Measurements from ENCODE around the gene EPHA6.

EPHA6 gene

GRCh38 chr3:97102641-97103040, 288.2 kb downstream of the EPHA6 start:
- Histone ChIP-seq H2AFZ (ENCODE audit: low read length, unreplicated experiment) (no peak overlapping the region), H3K36me3 (ENCODE audit: insufficient read depth, low read length) (no peaks in the 10 kb centered on the region), H3K4me1 (ENCODE audit: control insufficient read depth, insufficient read depth, low read length, unreplicated experiment) (no peaks in the 10 kb centered on the region), H3K79me2 (ENCODE audit: control insufficient read depth, insufficient read depth, low read length, unreplicated experiment) (no peaks in the 10 kb centered on the region), H3K4me3 (ENCODE audit: low read depth, low read length) (no peak overlapping the region), H3K27me3 (ENCODE audit: insufficient read depth, low read length) (no peaks in the 10 kb centered on the region), H3K27ac (ENCODE audit: low read depth, low read length) (no peak overlapping the region)

- Histone ChIP-seq H3K4me3 (ENCODE audit: low read depth, low read length) (no peak overlapping the region), H3K27ac (ENCODE audit: low read depth, low read length) (no peak overlapping the region), H2AFZ (ENCODE audit: low read length, unreplicated experiment) (no peak overlapping the region), H3K4me1 (ENCODE audit: control insufficient read depth, insufficient read depth, low read length, unreplicated experiment) (no peaks in the 10 kb centered on the region), H3K27me3 (ENCODE audit: insufficient read depth, low read length) (no peaks in the 10 kb centered on the region), H3K36me3 (ENCODE audit: insufficient read depth, low read length) (no peaks in the 10 kb centered on the region), H3K79me2 (ENCODE audit: control insufficient read depth, insufficient read depth, low read length, unreplicated experiment) (no peaks in the 10 kb centered on the region)
Observed at GRCh38 chr3:97105989-97106651, 291.7 kb downstream of the EPHA6 start.

- H3K27me3 ChIP-seq (ENCODE audit: insufficient read depth, low read length), result no peaks in the 10 kb centered on the region
Observed at GRCh38 chr3:97106652-97106989, 292.2 kb downstream of the EPHA6 start.

GRCh38 chr3:97108136-97108535, 293.7 kb downstream of the EPHA6 start:
- Histone ChIP-seq H3K4me3 (ENCODE audit: low read depth, low read length) (no peak overlapping the region), H3K79me2 (ENCODE audit: control insufficient read depth, insufficient read depth, low read length, unreplicated experiment) (no peaks in the 10 kb centered on the region), H3K36me3 (ENCODE audit: insufficient read depth, low read length) (no peaks in the 10 kb centered on the region), H3K27me3 (ENCODE audit: insufficient read depth, low read length) (no peaks in the 10 kb centered on the region), H2AFZ (ENCODE audit: low read length, unreplicated experiment) (no peak overlapping the region), H3K4me1 (ENCODE audit: control insufficient read depth, insufficient read depth, low read length, unreplicated experiment) (no peaks in the 10 kb centered on the region), H3K27ac (ENCODE audit: low read depth, low read length) (no peak overlapping the region)

More at GRCh38 chr3:97106652-97106989, 292.2 kb downstream of the EPHA6 start:
- H3K79me2 ChIP-seq (ENCODE audit: control insufficient read depth, insufficient read depth, low read length, unreplicated experiment), result no peaks in the 10 kb centered on the region
- no peak overlapping the region for H3K27ac ChIP-seq (ENCODE audit: low read depth, low read length)
- H3K4me1 ChIP-seq (ENCODE audit: control insufficient read depth, insufficient read depth, low read length, unreplicated experiment), result no peaks in the 10 kb centered on the region
- no peaks in the 10 kb centered on the region for H3K36me3 ChIP-seq (ENCODE audit: insufficient read depth, low read length)
- H2AFZ ChIP-seq (ENCODE audit: low read length, unreplicated experiment), result no peak overlapping the region
- H3K4me3 ChIP-seq (ENCODE audit: low read depth, low read length), result no peak overlapping the region

GRCh38 chr3:97111244-97111643, 296.9 kb downstream of the EPHA6 start:
- no peaks in the 10 kb centered on the region for H3K27me3 ChIP-seq (ENCODE audit: insufficient read depth, low read length)
- H3K4me3 ChIP-seq (ENCODE audit: low read depth, low read length), result no peak overlapping the region
- H3K79me2 ChIP-seq (ENCODE audit: control insufficient read depth, insufficient read depth, low read length, unreplicated experiment), result no peaks in the 10 kb centered on the region
- no peaks in the 10 kb centered on the region for H3K36me3 ChIP-seq (ENCODE audit: insufficient read depth, low read length)
- no peak overlapping the region for H3K27ac ChIP-seq (ENCODE audit: low read depth, low read length)
- H3K4me1 ChIP-seq (ENCODE audit: control insufficient read depth, insufficient read depth, low read length, unreplicated experiment), result no peaks in the 10 kb centered on the region
- no peak overlapping the region for H2AFZ ChIP-seq (ENCODE audit: low read length, unreplicated experiment)

GRCh38 chr3:97121386-97121785, 307.0 kb downstream of the EPHA6 start:
- Histone ChIP-seq H3K36me3 (ENCODE audit: insufficient read depth, low read length) (no peaks in the 10 kb centered on the region), H3K27ac (ENCODE audit: low read depth, low read length) (no peak overlapping the region), H3K79me2 (ENCODE audit: control insufficient read depth, insufficient read depth, low read length, unreplicated experiment) (no peaks in the 10 kb centered on the region), H3K27me3 (ENCODE audit: insufficient read depth, low read length) (no peaks in the 10 kb centered on the region), H3K4me1 (ENCODE audit: control insufficient read depth, insufficient read depth, low read length, unreplicated experiment) (no peaks in the 10 kb centered on the region), H2AFZ (ENCODE audit: low read length, unreplicated experiment) (no peak overlapping the region), H3K4me3 (ENCODE audit: low read depth, low read length) (no peak overlapping the region)

GRCh38 chr3:97125902-97126499, 311.6 kb downstream of the EPHA6 start:
- Histone ChIP-seq H3K27me3 (ENCODE audit: insufficient read depth, low read length) (no peaks in the 10 kb centered on the region), H3K79me2 (ENCODE audit: control insufficient read depth, insufficient read depth, low read length, unreplicated experiment) (no peaks in the 10 kb centered on the region), H3K36me3 (ENCODE audit: insufficient read depth, low read length) (no peaks in the 10 kb centered on the region), H3K4me3 (ENCODE audit: low read depth, low read length) (no peak overlapping the region), H2AFZ (ENCODE audit: low read length, unreplicated experiment) (no peak overlapping the region), H3K27ac (ENCODE audit: low read depth, low read length) (no peak overlapping the region), H3K4me1 (ENCODE audit: control insufficient read depth, insufficient read depth, low read length, unreplicated experiment) (no peaks in the 10 kb centered on the region)

GRCh38 chr3:97131476-97131875, 317.1 kb downstream of the EPHA6 start:
- no peaks in the 10 kb centered on the region for H3K79me2 ChIP-seq (ENCODE audit: control insufficient read depth, insufficient read depth, low read length, unreplicated experiment)
- H3K4me1 ChIP-seq (ENCODE audit: control insufficient read depth, insufficient read depth, low read length, unreplicated experiment), result no peaks in the 10 kb centered on the region
- no peak overlapping the region for H3K4me3 ChIP-seq (ENCODE audit: low read depth, low read length)
- no peaks in the 10 kb centered on the region for H3K27me3 ChIP-seq (ENCODE audit: insufficient read depth, low read length)
- H3K36me3 ChIP-seq (ENCODE audit: insufficient read depth, low read length), result no peaks in the 10 kb centered on the region
- no peak overlapping the region for H2AFZ ChIP-seq (ENCODE audit: low read length, unreplicated experiment)
- no peak overlapping the region for H3K27ac ChIP-seq (ENCODE audit: low read depth, low read length)

- Histone ChIP-seq H2AFZ (ENCODE audit: low read length, unreplicated experiment) (no peak overlapping the region), H3K4me1 (ENCODE audit: control insufficient read depth, insufficient read depth, low read length, unreplicated experiment) (no peaks in the 10 kb centered on the region), H3K79me2 (ENCODE audit: control insufficient read depth, insufficient read depth, low read length, unreplicated experiment) (no peaks in the 10 kb centered on the region), H3K4me3 (ENCODE audit: low read depth, low read length) (no peak overlapping the region), H3K36me3 (ENCODE audit: insufficient read depth, low read length) (no peaks in the 10 kb centered on the region), H3K27ac (ENCODE audit: low read depth, low read length) (no peak overlapping the region), H3K27me3 (ENCODE audit: insufficient read depth, low read length) (no peaks in the 10 kb centered on the region)
Observed at GRCh38 chr3:97138914-97139541, 324.6 kb downstream of the EPHA6 start.

- Histone ChIP-seq H3K27me3 (ENCODE audit: insufficient read depth, low read length) (no peaks in the 10 kb centered on the region), H3K4me1 (ENCODE audit: control insufficient read depth, insufficient read depth, low read length, unreplicated experiment) (no peaks in the 10 kb centered on the region), H3K27ac (ENCODE audit: low read depth, low read length) (no peak overlapping the region), H3K79me2 (ENCODE audit: control insufficient read depth, insufficient read depth, low read length, unreplicated experiment) (no peaks in the 10 kb centered on the region), H3K36me3 (ENCODE audit: insufficient read depth, low read length) (no peaks in the 10 kb centered on the region), H2AFZ (ENCODE audit: low read length, unreplicated experiment) (no peak overlapping the region), H3K4me3 (ENCODE audit: low read depth, low read length) (no peak overlapping the region)
Observed at GRCh38 chr3:97148931-97149330, 334.5 kb downstream of the EPHA6 start.

- Histone ChIP-seq H3K27ac (ENCODE audit: low read depth, low read length) (no peak overlapping the region), H3K4me1 (ENCODE audit: control insufficient read depth, insufficient read depth, low read length, unreplicated experiment) (no peaks in the 10 kb centered on the region), H3K4me3 (ENCODE audit: low read depth, low read length) (no peak overlapping the region), H3K36me3 (ENCODE audit: insufficient read depth, low read length) (no peaks in the 10 kb centered on the region), H3K79me2 (ENCODE audit: control insufficient read depth, insufficient read depth, low read length, unreplicated experiment) (no peaks in the 10 kb centered on the region), H2AFZ (ENCODE audit: low read length, unreplicated experiment) (no peak overlapping the region), H3K27me3 (ENCODE audit: insufficient read depth, low read length) (no peaks in the 10 kb centered on the region)
Observed at GRCh38 chr3:97161169-97161568, 346.8 kb downstream of the EPHA6 start.

Data from ACC112 (cell line).